IgD-negative memory B cell (primary cell): Measurements from ENCODE around the gene GOLGA3. TPM values are rescaled to one million over a fixed set of nuclear protein-coding genes. Genes with fewer than 3 reads are reported as not detected.
"Not testable (repeated sequence)": the region's sequence is repeated elsewhere in the genome, so short reads cannot be mapped to it uniquely, and the experiment has no call there.

Experiments used
- H3K27ac Mint-ChIP-seq, 3 donors: one replicate each; pipeline ENCODE4 v1.8.0; 2020 to 2022; ENCODE audit warnings: mild to moderate bottlenecking in 3 of 3, mixed read lengths in 3 of 3, moderate library complexity in 1 of 3
- H3K27me3 Mint-ChIP-seq: one replicate; pipeline ENCODE4 v1.8.0; 2021; ENCODE audit warnings: mixed read lengths
- H3K36me3 Mint-ChIP-seq: one replicate; pipeline ENCODE4 v1.8.0; 2020; ENCODE audit warnings: mild to moderate bottlenecking, mixed read lengths
- H3K4me1 Mint-ChIP-seq, 3 donors: one replicate each; pipeline ENCODE4 v1.8.0; 2020 to 2022; ENCODE audit warnings: mixed read lengths in 3 of 3, mild to moderate bottlenecking in 1 of 3
- H3K4me3 Mint-ChIP-seq, 4 donors: one replicate each; pipeline ENCODE4 v1.8.0; 2020 to 2022; ENCODE audit warnings: mild to moderate bottlenecking in 4 of 4, mixed read lengths in 4 of 4, moderate library complexity in 3 of 4
- H3K9me3 Mint-ChIP-seq, 3 donors: one replicate each; pipeline ENCODE4 v1.8.0; 2020 to 2021; ENCODE audit warnings: mixed read lengths in 3 of 3, mild to moderate bottlenecking in 1 of 3
- polyA plus RNA-seq: library from polyadenylated mRNA; unstranded; fragments of 300-500 nt; fragmentation: Illumina TruSeq; gene quantifications from one replicate; pipeline ENCODE4 v1.2.3, GENCODE V29; 2021

The GOLGA3 gene
- polyA plus RNA-seq, 1 donor from 2014 or later, result 11.5 TPM

DNA sequence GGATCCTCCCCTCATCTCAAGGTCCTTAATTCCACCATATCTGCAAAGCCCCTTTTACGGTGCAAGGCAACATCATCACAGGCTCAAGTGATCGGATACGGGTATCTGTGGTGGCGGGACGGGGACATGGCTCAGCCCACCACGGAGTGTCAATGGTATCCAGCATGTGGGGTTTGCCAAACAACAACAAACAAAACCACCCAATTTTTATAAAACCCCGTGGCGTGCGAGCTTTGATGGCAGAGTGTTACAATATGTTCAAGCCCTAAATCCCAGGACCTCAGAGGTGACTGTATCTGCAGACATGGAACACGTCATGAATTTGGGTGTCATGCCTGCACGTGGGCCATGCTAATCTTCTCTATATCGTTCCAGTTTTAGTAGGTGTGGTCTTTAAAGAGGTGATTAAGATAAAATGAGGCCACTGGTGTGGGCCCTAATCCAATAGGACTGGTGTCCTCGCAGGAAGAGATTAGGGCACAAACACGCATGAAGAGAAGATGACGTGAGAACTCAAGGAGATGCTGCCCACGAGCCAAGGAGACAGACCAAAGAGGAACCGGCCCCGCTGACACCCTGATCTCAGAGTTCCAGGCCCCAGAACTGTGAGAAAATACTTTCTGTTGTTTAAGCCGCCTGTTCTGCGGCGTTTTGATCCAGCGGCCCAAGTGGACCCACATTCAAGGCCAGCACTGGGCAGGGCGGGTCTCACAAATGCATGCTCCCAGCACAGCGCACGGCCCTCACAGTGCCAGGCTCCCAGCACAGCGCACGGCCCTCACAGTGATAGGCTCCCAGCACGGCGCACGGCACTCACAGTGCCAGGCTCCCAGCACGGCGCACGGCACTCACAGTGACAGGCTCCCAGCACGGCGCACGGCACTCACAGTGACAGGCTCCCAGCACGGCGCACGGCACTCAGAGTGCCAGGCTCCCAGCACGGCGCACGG, 6.7 kb upstream of the GOLGA3 start:
- no peaks in the 10 kb centered on the region for H3K27me3 Mint-ChIP-seq
- H3K27ac Mint-ChIP-seq, result peak overlapping the region in 2 of 3 donors; percentile 57 to 70
- H3K4me3 Mint-ChIP-seq, result peak overlapping the region in 1 of 4 donors; percentile 63
- no peaks in the 10 kb centered on the region for H3K36me3 Mint-ChIP-seq
- peaks cover 0 to 14% (median 6%) of the 10 kb centered on the region in 3 donors for H3K4me1 Mint-ChIP-seq
- no peaks in the 10 kb centered on the region for H3K9me3 Mint-ChIP-seq

DNA sequence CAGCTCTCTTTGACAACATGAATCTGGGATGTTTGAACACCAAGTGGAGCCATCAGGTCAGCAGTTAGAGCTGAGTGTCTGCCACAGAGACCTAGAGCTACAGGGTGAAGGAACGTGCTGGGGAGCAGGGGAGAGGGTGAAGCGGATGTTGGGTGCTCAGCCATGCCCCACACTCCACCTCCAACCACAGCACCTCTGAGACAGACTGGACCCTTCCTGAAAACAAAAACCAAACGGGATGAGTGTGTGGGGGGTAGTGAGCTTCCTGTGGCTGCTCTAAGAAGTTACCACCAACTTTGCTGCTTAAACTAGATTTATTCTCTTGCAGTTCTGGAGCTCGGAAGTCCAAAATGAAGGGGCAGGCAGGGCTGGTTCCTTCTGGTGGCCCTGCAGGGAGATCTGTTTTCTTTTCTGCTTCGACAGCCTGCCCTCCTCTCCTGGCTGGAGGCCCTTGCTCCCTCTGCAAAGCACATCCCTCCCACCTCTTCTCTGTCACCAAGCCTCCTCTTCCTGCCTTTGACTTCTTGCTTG, 5.6 kb upstream of the GOLGA3 start:
- peak overlapping the region in 2 of 3 donors; percentile 34 to 57 for H3K27ac Mint-ChIP-seq
- no peaks in the 10 kb centered on the region for H3K36me3 Mint-ChIP-seq
- peak overlapping the region in 1 of 4 donors; percentile 21 for H3K4me3 Mint-ChIP-seq
- no peaks in the 10 kb centered on the region for H3K27me3 Mint-ChIP-seq
- H3K4me1 Mint-ChIP-seq, result peaks cover 5 to 14% (median 11%) of the 10 kb centered on the region in 3 donors
- no peaks in the 10 kb centered on the region for H3K9me3 Mint-ChIP-seq

DNA sequence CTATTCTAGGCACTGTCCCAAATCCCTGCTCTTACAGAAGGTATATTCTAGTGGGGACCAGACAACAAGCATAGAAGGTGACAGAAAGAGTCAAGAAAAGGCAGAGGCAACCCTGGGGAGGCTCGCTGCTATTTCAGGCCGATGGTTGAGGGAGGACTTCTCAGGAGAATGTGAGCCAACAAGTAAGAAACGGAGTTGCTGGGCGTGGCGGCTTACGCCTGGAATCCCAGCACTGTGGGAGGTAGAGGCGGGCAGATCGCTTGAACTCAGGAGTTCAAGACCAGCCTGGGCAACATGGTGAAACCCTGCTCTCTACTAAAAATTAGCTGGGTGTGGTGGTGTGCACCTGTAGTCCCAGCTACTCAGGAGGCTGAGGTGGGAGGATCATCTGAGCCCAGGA, 4.7 kb upstream of the GOLGA3 start:
- H3K4me3 Mint-ChIP-seq, result no peak overlapping the region
- H3K27ac Mint-ChIP-seq, result peak overlapping the region; percentile 4 to 67 (median 60)
- no peaks in the 10 kb centered on the region for H3K27me3 Mint-ChIP-seq
- peaks cover 11 to 16% (median 11%) of the 10 kb centered on the region in 3 donors for H3K4me1 Mint-ChIP-seq
- H3K9me3 Mint-ChIP-seq, result no peaks in the 10 kb centered on the region
- no peaks in the 10 kb centered on the region for H3K36me3 Mint-ChIP-seq

DNA sequence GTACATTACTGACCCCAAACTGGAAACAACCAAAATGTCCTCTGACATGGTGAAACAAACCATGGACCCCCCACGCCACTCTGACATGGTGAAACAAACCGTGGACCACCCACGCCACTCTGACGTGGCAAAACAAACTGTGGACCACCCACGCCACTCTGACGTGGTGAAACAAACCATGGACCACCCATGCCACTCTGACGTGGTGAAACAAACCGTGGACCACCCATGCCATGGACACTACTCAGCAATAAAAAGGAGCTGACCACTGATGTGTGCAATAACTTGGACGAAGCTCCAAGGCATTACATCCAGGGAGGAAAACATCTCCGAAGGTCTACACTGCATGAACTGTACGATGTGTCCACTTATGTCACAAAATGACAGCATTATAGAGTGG, 3.1 kb upstream of the GOLGA3 start:
- Mint-ChIP-seq H3K36me3 (no peaks in the 10 kb centered on the region), H3K4me3 (no peak overlapping the region), H3K27ac (peak overlapping the region in 1 of 3 donors; percentile 65), H3K4me1 (peaks cover 11 to 24% (median 22%) of the 10 kb centered on the region in 3 donors), H3K27me3 (no peaks in the 10 kb centered on the region), H3K9me3 (no peaks in the 10 kb centered on the region)

DNA sequence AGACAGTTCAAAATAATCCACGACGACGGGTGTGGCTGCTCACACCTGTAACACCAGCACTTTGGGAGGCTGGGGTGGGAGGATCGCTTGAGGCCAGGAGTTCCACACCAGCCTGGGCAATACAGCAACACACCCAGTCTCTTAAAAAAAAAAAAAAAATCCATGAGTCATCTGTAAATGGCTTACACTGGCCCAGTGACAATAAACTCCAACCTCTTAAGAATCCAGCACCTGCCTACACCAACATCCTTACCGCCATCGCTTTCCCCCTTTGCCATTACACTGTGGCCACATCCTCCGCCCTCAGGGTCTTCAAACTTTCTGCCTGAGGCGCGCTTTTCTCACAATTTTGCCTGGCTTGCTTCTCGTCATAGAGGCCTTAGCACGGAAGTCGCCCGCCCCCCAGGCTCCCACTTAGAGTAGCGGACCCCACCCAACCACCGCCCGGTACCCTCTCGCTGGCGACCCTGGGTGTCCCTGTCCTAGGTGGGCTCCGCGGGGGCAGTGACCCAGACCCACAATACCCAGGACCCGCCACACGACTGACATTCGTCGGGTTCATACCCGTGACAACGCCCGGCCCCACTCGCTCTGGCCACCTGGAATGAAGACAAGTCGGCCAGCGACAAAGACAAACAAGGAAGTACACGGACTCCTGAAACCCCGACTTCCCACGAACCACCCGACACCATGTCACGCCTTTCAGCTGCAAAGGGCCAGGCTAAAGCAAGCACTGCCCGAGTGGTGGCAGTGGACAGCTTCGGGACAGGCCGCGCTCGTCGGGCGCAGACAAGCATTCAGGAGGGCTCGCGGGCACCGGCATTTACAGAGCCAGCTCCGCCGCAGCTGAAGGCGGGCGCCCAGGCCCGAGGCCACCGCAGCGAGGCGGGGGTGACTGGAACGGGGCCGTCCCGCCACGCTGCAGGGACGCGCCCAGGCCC, 636 bp downstream of the GOLGA3 start:
- no peaks in the 10 kb centered on the region for H3K36me3 Mint-ChIP-seq
- H3K27ac Mint-ChIP-seq, result peak overlapping the region; percentile 95 to 100 (median 100)
- no peaks in the 10 kb centered on the region for H3K9me3 Mint-ChIP-seq
- H3K27me3 Mint-ChIP-seq, result no peaks in the 10 kb centered on the region
- peaks cover 16 to 37% (median 24%) of the 10 kb centered on the region in 3 donors for H3K4me1 Mint-ChIP-seq
- peak overlapping the region; percentile 86 to 99 (median 94) for H3K4me3 Mint-ChIP-seq

DNA sequence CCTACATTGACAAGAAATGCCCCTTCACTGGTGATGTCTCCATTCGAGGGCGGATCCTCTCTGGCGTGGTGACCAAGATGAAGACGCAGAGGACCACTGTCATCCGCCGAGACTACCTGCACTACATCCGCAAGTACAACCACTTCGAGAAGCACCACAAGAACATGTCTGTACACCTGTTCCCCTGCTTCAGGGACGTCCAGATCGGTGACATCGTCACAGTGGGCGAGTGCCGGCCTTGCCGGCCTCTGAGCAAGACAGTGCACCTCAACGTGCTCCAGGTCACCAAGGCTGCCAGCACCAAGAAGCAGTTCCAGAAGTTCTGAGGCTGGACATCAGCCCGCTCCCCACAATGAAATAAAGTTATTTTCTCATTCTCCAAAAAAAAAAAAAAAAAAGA, 2.8 kb downstream of the GOLGA3 start:
- Mint-ChIP-seq H3K27ac (peak overlapping the region in 1 of 3 donors; percentile 100), H3K9me3 (no peaks in the 10 kb centered on the region), H3K4me3 (peak overlapping the region in 2 of 4 donors; percentile 43 to 99), H3K36me3 (no peaks in the 10 kb centered on the region), H3K27me3 (no peaks in the 10 kb centered on the region), H3K4me1 (peaks cover 16 to 39% (median 25%) of the 10 kb centered on the region in 3 donors)

DNA sequence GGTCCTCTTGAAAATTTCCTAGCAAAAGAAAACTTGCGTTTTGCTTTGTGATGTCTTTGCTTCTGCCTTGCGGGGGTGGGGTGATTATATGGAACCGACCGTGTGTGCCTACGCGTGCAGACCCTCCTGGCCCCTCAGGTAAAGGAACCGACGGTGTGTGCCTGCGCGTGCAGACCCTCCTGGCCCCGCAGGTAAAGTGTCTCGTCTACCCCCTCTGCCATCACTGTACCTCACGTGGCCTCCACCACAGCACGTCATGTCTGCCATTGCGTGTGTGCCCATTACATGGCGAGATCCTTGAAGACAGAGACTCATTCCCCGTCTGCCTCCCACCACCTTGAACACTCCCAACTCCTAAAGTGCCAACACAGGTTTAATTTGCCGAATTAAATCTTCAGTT, 3.6 kb downstream of the GOLGA3 start:
- H3K9me3 Mint-ChIP-seq, result no peaks in the 10 kb centered on the region
- H3K36me3 Mint-ChIP-seq, result no peaks in the 10 kb centered on the region
- peaks cover 22 to 43% (median 31%) of the 10 kb centered on the region in 3 donors for H3K4me1 Mint-ChIP-seq
- peak overlapping the region in 1 of 3 donors; percentile 100 for H3K27ac Mint-ChIP-seq
- H3K4me3 Mint-ChIP-seq, result peak overlapping the region in 2 of 4 donors; percentile 45 to 70
- H3K27me3 Mint-ChIP-seq, result no peaks in the 10 kb centered on the region

DNA sequence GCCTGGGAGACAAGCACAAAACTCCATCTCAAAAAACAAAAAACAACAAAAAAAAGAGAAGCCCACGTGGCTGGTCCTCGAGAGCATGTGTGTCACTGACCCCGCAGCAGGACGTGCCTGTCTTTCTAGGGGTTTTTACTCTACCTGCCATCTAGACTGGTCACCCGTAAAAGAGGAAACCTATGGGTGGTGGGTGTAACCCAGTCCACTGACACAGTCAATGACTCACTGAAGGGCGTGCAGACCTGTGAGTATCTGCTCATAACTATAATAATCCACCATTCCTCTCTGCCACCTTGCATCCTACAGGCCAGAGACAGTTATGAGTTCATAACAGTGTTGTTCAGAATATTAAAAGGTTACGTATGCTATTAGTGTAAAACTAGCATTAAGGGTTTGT, 4.6 kb downstream of the GOLGA3 start:
- peak overlapping the region in 3 of 4 donors; percentile 17 to 70 (median 41) for H3K4me3 Mint-ChIP-seq
- no peaks in the 10 kb centered on the region for H3K27me3 Mint-ChIP-seq
- H3K36me3 Mint-ChIP-seq, result peaks cover 4% of the 10 kb centered on the region
- peak overlapping the region in 2 of 3 donors; percentile 84 to 100 for H3K27ac Mint-ChIP-seq
- peaks cover 25 to 46% (median 41%) of the 10 kb centered on the region in 3 donors for H3K4me1 Mint-ChIP-seq
- H3K9me3 Mint-ChIP-seq, result no peaks in the 10 kb centered on the region

DNA sequence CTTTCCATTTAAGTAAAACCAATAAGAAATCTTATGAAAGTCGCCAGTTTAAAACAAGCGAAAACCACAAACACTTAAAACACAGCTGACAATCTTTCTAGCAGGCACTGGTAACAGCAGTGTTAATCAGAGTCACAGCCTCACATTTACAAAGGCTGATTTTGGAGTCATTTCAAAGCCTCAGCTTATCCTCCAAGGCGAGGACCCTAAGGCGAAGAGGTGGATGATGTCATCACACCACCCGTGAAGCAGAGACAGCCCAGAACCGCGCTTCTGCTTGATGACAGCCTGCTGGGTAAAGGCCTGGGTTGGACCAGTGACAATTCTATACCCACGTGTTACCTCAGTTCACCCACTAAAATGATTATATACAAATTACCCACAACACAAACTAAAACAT, 10.1 kb downstream of the GOLGA3 start:
- Mint-ChIP-seq H3K9me3 (no peaks in the 10 kb centered on the region), H3K4me3 (peak overlapping the region in 2 of 4 donors; percentile 3 to 32), H3K4me1 (peaks cover 16 to 24% (median 16%) of the 10 kb centered on the region in 3 donors), H3K27ac (peak overlapping the region in 2 of 3 donors; percentile 27 to 99), H3K36me3 (peaks cover 4% of the 10 kb centered on the region), H3K27me3 (no peaks in the 10 kb centered on the region)

DNA sequence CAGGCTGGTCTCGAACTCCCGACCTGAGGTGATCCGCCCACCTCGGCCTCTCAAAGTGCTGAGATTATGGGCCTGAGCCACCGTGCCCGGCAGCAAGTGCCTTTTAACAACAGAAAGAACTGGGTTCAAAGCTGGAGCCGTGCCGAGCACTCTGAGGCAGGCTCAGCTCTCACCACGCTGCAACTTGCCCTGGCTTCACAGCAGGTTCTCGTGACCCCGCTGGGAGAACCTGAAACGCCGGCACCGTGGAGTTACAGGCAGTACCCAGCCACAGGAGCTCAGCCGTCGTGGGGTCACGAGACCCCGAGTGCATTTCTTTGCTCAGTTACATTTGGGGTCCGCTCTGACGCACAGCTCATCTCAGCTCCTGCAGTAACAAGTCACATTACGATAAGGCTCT, 14.4 kb downstream of the GOLGA3 start:
- peaks cover 5 to 10% (median 7%) of the 10 kb centered on the region in 3 donors for H3K4me1 Mint-ChIP-seq
- H3K36me3 Mint-ChIP-seq, result peaks cover 6% of the 10 kb centered on the region
- no peak overlapping the region for H3K4me3 Mint-ChIP-seq
- H3K27ac Mint-ChIP-seq, result no peak overlapping the region
- no peaks in the 10 kb centered on the region for H3K27me3 Mint-ChIP-seq
- no peaks in the 10 kb centered on the region for H3K9me3 Mint-ChIP-seq

DNA sequence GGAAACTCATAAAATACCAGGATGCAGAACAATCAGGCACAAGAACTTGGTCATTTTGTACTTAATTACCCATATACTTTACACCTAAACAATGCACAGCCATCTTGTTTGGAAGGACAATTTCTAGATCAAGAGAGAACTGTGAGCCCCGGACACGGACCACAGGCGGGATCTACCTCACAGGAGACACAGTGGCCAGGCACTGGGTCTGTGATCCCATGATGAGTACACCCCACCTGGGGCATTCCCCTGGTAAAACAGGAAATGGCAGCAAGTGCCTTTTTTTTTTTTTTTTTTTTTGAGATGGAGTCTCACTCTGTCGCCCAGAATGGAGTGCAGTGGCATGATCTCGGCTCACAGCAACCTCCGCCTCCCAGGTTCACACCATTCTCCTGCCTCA, 15.2 kb downstream of the GOLGA3 start:
- peak overlapping the region; percentile 47 to 80 (median 59) for H3K27ac Mint-ChIP-seq
- H3K27me3 Mint-ChIP-seq, result no peaks in the 10 kb centered on the region
- no peak overlapping the region for H3K4me3 Mint-ChIP-seq
- H3K9me3 Mint-ChIP-seq, result no peaks in the 10 kb centered on the region
- H3K36me3 Mint-ChIP-seq, result peaks cover 10% of the 10 kb centered on the region
- H3K4me1 Mint-ChIP-seq, result peaks cover 3 to 10% (median 7%) of the 10 kb centered on the region in 3 donors

DNA sequence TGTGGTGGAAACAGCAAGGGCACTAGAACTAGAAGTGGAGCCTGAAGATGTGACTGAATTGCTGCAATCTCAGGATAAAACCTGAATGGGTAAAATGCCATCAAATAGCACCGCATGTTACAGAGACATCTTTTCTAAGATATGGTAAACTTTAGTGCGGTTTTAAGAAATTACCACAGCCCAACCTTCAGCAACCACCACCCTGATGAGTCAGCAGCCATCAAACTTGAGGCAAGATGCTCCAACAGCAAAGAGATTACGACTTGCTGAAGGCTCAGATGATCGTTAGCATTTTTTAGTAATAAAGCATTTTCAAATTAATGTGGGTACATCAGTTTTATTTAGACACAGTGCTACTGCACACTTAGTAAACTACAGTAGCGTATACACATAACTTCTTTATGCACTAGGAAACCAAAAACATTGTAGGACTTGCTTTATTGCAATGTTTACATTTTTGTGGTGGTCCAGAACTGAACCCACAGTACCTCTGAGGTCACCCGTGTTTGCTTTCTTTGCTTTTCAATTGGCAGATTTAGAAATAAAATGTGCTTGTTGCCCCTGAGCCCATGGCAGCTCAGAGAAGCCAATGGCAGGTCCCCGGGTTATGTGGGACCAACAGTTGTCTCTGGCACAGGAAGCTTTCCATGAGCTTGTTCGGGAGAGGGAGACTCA, 15.9 kb downstream of the GOLGA3 start:
- Mint-ChIP-seq H3K27ac (peak overlapping the region; percentile 47 to 80 (median 59)), H3K4me1 (peaks cover 3 to 5% (median 5%) of the 10 kb centered on the region in 3 donors), H3K27me3 (no peaks in the 10 kb centered on the region), H3K36me3 (peaks cover 10% of the 10 kb centered on the region), H3K9me3 (no peaks in the 10 kb centered on the region), H3K4me3 (no peak overlapping the region)

DNA sequence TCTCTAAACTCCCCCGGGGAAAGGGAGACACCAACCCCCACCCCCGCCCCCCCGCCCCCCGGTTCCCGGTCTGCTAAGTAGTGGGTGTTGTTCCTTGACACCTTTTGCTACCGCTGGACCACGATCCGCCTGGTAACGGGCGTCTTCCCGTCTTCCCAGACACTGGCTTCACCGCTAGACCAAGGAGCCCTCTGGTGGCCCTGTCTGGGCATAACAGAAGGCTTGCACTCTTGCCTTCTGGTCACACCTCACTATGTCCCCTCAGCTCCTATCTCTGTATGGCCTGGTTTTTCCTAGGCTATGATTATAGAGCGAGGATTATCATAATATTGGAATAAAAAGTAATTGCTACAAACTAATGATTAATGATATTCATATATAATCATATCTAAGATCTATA, 19.3 kb downstream of the GOLGA3 start:
- H3K27me3 Mint-ChIP-seq, H3K27ac Mint-ChIP-seq, H3K4me1 Mint-ChIP-seq, H3K4me3 Mint-ChIP-seq, H3K9me3 Mint-ChIP-seq: not testable (repeated sequence)
- peaks cover 14% of the 10 kb centered on the region for H3K36me3 Mint-ChIP-seq
